ENCODE measurements around the gene CEP76. TPM values are rescaled to one million over a fixed set of nuclear protein-coding genes. Genes with fewer than 3 reads are reported as not detected.
A peak's percentile ranks its signal among the peaks of the same experiment; 100 is the strongest.

Gene CEP76
- total and polyA plus RNA-seq, 7 donors = 2.4 to 9.1 (median 5.8) TPM

- no peaks in the 10 kb centered on the region for H3K9me3 ChIP-seq
- H3K27me3 ChIP-seq = no peaks in the 10 kb centered on the region
- H3K36me3 ChIP-seq = no peaks in the 10 kb centered on the region
- H3K27ac ChIP-seq = no peak overlapping the region
- H3K4me3 ChIP-seq = no peak overlapping the region
- H3K4me1 ChIP-seq = no peaks in the 10 kb centered on the region
- 85% methylated on average over 7 of the region's 7 CpGs for WGBS, 2 donors
- intact Hi-C loops (cut with DNase I) = no loop called here
- TF ChIP-seq POLR2AphosphoS5 (IDR thresholded peaks at IDR 0.05) = no peak
- TF ChIP-seq CTCF (IDR thresholded peaks at IDR 0.05) = no peak
- TF ChIP-seq EP300 (IDR thresholded peaks at IDR 0.05) = no peak
- no peak for TF ChIP-seq POLR2A (IDR thresholded peaks at IDR 0.05)
- DNase-seq = no peak
Measured at GRCh38 chr18:12745095-12745795, 42.7 kb upstream of the CEP76 start.

- Histone ChIP-seq H3K4me3 (no peak overlapping the region), H3K27ac (no peak overlapping the region), H3K36me3 (no peaks in the 10 kb centered on the region), H3K4me1 (no peaks in the 10 kb centered on the region), H3K27me3 (no peaks in the 10 kb centered on the region), H3K9me3 (no peaks in the 10 kb centered on the region)
- no peak for DNase-seq
- TF ChIP-seq POLR2A (IDR thresholded peaks at IDR 0.05) = no peak
- TF ChIP-seq EP300 (IDR thresholded peaks at IDR 0.05) = no peak
- TF ChIP-seq CTCF (IDR thresholded peaks at IDR 0.05) = peak; percentile 16 to 41 (median 36)
- 0 to 3% methylated on average over 2 of the region's 2 CpGs for WGBS, 2 donors
- intact Hi-C loops (cut with DNase I) = loop anchor here (5.0 kb wide), 1 partner anchor 193 kb away; no protein-coding TSS in a partner anchor
Measured at GRCh38 chr18:12744103-12744502, 41.6 kb upstream of the CEP76 start.

DNA sequence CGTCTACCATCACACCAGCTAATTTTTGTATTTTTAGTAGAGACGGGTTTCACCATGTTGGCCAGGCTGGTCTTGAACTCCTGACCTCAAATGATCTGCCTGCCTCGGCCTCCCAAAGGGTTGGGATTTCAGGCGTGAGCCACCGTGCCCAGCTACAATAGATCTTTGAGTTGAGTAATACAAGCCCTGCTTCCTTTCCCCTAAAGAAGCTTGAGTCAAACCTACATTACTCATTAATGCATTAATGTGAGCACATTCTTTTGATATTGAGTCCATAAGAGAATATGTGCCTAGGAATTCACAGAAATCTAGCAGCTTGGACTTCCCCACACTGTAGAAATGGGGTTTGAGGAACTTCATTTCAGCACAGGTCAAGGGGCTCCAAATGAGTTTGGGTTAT, 39.9 kb upstream of the CEP76 start:
- 79 to 82% methylated on average over 5 of the region's 5 CpGs for WGBS, 2 donors
- Histone ChIP-seq H3K36me3 (no peaks in the 10 kb centered on the region), H3K4me3 (no peak overlapping the region), H3K9me3 (no peaks in the 10 kb centered on the region), H3K27ac (no peak overlapping the region), H3K27me3 (no peaks in the 10 kb centered on the region), H3K4me1 (no peaks in the 10 kb centered on the region)
- intact Hi-C loops (cut with DNase I) = loop anchor here (5.0 kb wide), 1 partner anchor 195 kb away; no protein-coding TSS in a partner anchor
- DNase-seq = no peak
- TF ChIP-seq EP300 (IDR thresholded peaks at IDR 0.05) (no peak), POLR2AphosphoS5 (IDR thresholded peaks at IDR 0.05) (no peak), POLR2A (IDR thresholded peaks at IDR 0.05) (no peak), CTCF (IDR thresholded peaks at IDR 0.05) (no peak)

DNA sequence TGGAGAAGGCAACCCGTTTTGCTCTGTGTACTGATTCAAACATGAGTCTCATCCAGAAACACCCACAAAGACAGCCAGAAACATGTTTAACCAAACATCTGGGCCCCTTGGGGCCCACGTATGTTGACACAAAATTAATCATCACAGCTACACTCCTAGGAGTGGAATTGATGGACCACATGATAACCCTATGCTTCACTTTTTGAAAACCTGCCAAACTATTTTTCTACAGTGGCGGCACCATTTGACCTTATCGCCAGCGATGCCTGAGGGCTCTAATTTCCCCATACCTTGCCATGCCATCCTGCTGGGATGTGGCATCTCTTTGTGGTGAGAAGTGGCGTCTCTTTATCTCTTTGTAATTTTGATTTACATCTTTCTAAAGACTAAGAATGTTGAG, 38.8 kb upstream of the CEP76 start:
- Histone ChIP-seq H3K27ac (no peak overlapping the region), H3K27me3 (no peaks in the 10 kb centered on the region), H3K4me1 (no peaks in the 10 kb centered on the region), H3K36me3 (no peaks in the 10 kb centered on the region), H3K9me3 (no peaks in the 10 kb centered on the region), H3K4me3 (no peak overlapping the region)
- no peak for DNase-seq
- intact Hi-C loops (cut with DNase I) = loop anchor here (5.0 kb wide), 1 partner anchor 196 kb away; no protein-coding TSS in a partner anchor
- TF ChIP-seq POLR2A (IDR thresholded peaks at IDR 0.05) = no peak
- no peak for TF ChIP-seq POLR2AphosphoS5 (IDR thresholded peaks at IDR 0.05)
- TF ChIP-seq CTCF (IDR thresholded peaks at IDR 0.05) = no peak
- TF ChIP-seq EP300 (IDR thresholded peaks at IDR 0.05) = no peak
- WGBS, 2 donors = 81 to 82% methylated on average over 6 of the region's 6 CpGs

All from sigmoid colon (tissue), 7 donors.